ENCODE results near the gene CD63.

CD63 gene

GRCh38 chr12:55703901-55704761 lies 24.7 kb downstream of the CD63 start:
- no peak for DNase-seq

DNA sequence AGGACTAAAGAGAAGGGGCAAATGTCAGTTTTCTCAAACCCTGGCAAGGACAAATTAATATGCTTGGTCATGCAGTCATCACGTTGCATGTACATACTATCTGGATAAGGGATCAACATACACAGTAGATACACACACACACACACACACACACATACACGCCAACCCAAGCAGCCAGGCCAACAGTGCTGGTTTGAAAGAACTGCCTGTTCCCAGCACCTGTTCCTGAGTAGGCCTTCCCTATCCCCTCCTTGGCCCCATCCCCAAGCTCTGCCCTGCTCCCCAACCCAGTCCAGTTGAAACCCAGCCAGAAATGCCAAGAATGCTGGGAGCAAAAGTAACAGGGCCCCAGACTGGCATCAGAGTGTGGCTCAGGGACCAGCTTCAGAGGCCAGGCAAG lies 25.5 kb downstream of the CD63 start:
- DNase-seq, result no peak

DNA sequence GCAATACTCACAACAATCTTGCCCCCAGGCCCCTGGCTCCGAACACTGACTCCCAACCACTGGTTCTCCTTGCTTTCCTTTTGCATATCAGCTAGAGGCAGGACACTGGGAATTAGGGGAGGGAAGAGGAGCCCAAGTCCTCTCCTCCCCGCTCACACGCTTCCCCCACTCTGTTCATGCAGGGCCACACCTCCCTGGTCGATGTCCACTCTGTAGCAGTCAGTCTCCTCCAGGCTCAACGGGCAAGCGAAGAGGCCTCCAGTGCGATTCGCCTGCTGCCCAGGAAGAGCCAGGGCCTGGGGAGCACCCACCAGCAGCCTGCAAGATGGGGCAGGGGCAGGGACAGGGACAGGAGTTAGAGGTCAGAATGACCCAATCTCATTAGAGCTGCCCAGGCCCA lies 25.9 kb downstream of the CD63 start:
- DNase-seq, result no peak

GRCh38 chr12:55700255-55701018 lies 28.4 kb downstream of the CD63 start:
- DNase-seq, result no peak

- DNase-seq, result no peak
These were observed 29.2 kb downstream of the CD63 start for GRCh38 chr12:55699471-55700055.

DNA sequence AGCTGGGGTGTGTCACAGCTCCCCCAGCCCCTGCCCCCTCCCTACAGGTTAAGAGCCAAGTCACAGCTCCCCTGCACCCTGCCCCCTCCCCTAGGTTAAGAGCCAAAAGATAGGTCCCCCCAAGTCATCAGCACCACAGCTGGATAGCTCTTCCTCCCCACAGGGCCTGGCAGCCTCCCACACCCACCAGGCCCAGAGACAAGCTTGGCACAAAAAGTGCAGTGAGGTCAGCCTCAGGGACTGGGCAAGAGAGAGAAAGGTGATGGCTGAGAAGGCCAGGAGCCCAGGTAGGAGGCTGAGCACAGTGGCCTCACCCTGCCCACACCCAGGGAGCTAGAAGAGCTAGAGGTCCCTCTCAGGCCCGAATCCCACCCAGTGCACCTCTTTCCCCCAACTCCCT lies 29.8 kb downstream of the CD63 start:
- DNase-seq, result no peak

- DNase-seq, result no peak
These were observed 30.4 kb downstream of the CD63 start for GRCh38 chr12:55698241-55698955.

GRCh38 chr12:55697686-55698085 lies 31.1 kb downstream of the CD63 start:
- no peak for DNase-seq

GRCh38 chr12:55696796-55697462 lies 31.9 kb downstream of the CD63 start:
- no peak for DNase-seq

- no peak for DNase-seq
These were observed 32.7 kb downstream of the CD63 start for GRCh38 chr12:55696141-55696540.

GRCh38 chr12:55695349-55695748 lies 33.5 kb downstream of the CD63 start:
- no peak for DNase-seq

GRCh38 chr12:55694651-55695050 lies 34.2 kb downstream of the CD63 start:
- no peak for DNase-seq

GRCh38 chr12:55694188-55694515 lies 34.7 kb downstream of the CD63 start:
- DNase-seq, result no peak

DNA sequence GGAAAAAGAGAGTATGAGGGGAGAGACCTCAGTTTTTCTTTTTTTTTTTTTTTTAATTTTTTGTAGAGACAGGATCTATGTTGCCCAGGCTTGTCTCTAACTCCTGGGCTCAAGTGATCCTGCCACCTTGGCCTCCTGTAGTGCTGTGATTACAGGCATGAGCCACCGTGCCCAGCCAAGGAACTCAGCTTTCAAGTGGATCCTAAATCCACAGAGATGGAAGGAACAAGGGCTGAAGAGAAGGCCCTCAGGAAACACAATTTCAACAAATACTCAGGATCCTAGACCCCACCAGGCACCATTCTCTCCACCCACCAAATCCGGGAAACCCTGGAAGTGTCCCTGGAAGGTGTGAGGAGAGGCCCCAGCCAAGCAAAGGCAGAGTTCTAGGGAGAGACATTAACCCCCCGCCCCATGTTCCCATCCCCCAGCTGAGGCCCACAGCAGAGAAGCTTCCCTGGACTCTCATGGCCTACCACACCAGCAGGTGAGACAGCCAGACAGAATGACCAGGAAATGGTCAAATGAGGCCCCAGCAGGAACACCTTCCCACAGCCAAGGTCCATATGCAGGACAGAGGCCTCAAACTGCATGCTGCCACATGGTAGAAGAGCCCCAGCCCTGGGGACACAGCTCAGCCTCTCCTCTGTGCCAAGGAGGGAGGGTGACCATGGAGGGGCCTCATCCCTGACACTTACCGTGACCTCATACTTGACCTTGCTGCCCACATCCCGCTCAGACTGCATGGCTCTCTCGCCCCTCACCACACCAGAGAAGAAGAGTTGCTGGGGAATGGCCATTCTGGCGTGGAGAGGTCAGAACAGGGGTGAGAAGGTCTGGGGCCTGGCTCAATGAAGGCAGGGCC lies 35.3 kb downstream of the CD63 start:
- DNase-seq, result no peak

DNA sequence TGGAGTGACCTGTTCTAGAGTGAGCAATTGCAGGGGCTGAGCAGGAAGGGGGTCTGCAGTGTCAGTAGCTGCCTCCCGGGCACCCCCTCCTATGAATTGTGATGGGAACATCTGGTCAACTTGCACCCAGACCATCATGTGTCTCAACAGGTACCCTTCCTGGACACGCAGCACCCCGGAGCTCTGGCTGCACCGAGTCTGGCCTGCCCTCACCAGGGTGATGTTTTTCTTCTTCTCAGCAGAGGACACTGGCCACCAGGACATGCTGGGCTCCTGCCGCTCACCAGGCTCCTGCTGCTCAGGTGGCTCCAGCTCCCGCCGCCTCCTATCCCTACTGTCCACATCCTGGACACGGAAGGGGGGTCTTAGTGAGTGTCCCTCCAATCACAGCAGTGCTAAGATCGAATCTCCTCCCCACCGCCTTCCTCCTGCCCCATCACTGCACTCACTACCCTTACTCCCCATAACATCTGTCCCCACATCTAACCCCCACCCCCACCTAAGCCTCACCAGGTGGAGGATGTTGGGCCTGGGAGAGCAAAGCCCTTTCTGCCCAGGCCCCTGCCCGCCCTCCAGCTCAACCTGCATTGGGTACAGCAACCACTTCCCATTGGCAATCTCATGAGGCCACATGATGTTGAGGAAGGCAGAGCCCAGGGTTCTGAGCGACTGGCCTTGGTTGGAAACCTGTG lies 36.0 kb downstream of the CD63 start:
- no peak for DNase-seq

DNA sequence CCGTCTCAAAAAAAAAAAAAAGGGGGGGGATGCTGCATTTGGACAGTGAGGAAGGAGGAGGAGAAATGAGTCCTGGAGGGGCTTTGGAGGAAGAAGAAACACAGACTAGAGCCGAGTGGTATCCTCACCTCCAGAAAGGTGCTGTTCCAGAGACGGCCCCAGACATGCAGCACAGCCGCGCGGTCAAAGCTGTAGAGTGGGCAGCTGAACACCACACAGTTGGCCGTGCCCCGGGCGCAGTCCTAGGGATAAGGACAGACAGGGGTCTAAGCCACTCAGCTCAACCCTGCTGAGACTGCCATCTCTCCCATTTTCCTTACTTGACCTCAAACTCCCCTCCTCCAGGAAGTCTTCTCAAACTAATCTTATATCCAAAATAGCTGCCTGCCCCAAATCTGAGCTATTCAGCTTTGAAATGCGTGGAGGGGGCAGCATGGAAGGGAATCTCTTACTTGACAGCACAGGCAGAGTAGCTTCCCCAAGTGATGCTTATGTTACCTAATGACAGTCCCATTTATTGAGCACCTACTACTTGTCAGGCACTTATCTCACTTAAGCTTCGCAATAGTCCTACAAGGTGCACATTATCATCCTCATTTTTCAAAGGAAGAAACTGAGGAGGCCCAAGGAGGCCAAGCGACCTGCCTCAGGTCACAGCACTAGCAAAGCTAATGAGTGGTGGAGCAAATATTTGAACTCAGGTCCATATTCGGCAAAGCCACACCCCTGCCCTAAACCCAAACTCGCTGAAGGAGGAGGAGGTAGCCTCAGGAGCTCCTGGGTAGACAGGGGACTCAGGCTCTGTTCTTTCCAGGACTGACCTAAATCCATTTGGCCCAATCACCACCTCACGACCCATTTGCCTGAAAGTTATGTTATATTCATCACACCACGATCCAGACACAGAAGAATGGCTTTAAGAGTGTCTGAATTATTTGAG lies 39.8 kb downstream of the CD63 start:
- no peak for DNase-seq

GRCh38 chr12:55687746-55688145 lies 41.1 kb downstream of the CD63 start:
- DNase-seq, result no peak

DNA sequence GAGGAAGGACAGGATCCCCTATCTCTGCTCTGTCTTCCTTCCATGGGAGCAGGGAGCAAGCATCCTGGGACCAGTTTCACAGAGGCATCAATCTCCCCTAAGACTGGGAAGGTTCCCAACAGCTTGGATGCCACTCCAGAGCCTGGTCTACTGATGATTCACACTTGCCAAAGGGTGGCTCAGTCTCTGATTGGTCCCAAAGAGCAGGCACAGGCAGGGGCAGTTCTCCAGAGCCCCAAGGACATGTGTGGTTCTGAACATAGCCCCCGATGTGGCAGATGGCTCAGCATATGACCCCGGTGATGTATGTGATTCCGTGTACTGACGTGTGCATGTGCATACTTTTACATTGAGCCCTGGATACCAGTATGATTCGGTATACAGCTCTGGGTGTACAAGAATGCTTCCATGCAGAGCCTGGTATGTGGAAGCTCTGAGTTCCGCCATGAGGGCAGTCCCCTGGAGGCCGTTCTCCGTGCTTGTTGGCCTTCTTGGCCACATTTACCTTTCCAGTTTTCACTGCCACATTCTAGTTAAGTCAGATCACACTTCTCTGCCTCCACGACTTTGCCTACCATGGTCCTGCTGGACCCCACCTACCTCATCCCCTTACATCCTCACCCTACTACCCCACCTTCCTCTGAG lies 42.3 kb downstream of the CD63 start:
- DNase-seq, result no peak

GRCh38 chr12:55685671-55686070 lies 43.1 kb downstream of the CD63 start:
- no peak for DNase-seq
